GM06990 (cell line): ENCODE measurements around the gene SZT2.
"Not testable (repeated sequence)": the region's sequence is repeated elsewhere in the genome, so short reads cannot be mapped to it uniquely, and the experiment has no call there.

Source experiments
- DNase-seq: peaks from one replicate; pipeline ENCODE4 v3.0.0-alpha.2; 2011; ENCODE audit not compliant: insufficient read length; ENCODE audit errors: extremely low read depth
- H3K27me3 ChIP-seq: replicated peaks from 2 replicates; pipeline ENCODE4 v1.6.0; 2011; ENCODE audit warnings: low read length; ENCODE audit not compliant: control insufficient read depth, insufficient read depth
- H3K36me3 ChIP-seq: 2 replicates; pipeline ENCODE4 v1.5.1; 2011; ENCODE audit warnings: low read length; ENCODE audit not compliant: control insufficient read depth, insufficient read depth
- H3K4me3 ChIP-seq: replicated peaks from 2 replicates; pipeline ENCODE4 v1.5.1; 2011; ENCODE audit warnings: low read depth, mild to moderate bottlenecking, control low read depth, low read length
- CTCF ChIP-seq: IDR thresholded peaks from 2 replicates; pipeline ENCODE4 v1.5.1; 2011; ENCODE audit warnings: low read length, control low read depth, mild to moderate bottlenecking, inconsistent platforms; ENCODE audit not compliant: insufficient read depth, poor library complexity, severe bottlenecking

SZT2 gene

GRCh38 chr1:43468414-43468813, 78.7 kb downstream of the SZT2 start:
- H3K4me3 ChIP-seq = no peak overlapping the region
- DNase-seq = no peak
- TF ChIP-seq CTCF = no peak
- no peaks in the 10 kb centered on the region; the same call in 1 of the 2 replicates for H3K27me3 ChIP-seq
- no peaks in the 10 kb centered on the region for H3K36me3 ChIP-seq

GRCh38 chr1:43469932-43470331, 80.2 kb downstream of the SZT2 start:
- Histone ChIP-seq H3K27me3 (no peaks in the 10 kb centered on the region; the same call in 1 of the 2 replicates), H3K4me3 (no peak overlapping the region), H3K36me3 (no peaks in the 10 kb centered on the region)
- no peak for DNase-seq
- no peak for TF ChIP-seq CTCF

DNA sequence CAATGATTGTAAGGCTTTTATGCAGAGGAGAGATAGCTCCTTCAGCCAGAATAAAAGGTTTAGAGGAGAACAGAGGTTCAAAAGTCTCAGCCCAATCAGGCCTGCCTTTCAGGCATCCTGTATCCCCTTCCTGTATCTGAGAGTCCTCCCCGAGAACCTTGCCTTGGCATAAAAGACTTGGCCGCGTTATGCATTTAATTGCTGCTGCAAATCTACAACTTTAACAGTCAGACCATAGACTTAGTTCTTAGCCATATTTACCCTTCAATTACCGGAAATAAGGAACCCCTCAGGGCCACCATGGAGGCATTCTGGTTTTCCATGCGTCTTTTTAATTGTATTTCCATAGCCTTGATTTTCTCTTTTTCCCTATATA, 82.4 kb downstream of the SZT2 start:
- TF ChIP-seq CTCF = no peak
- Histone ChIP-seq H3K4me3 (no peak overlapping the region), H3K36me3 (no peaks in the 10 kb centered on the region), H3K27me3 (no peaks in the 10 kb centered on the region; the same call in 1 of the 2 replicates)
- no peak for DNase-seq

- not testable (repeated sequence) for H3K4me3 ChIP-seq, H3K36me3 ChIP-seq, DNase-seq, H3K27me3 ChIP-seq
Measured at GRCh38 chr1:43472463-43473151, 82.9 kb downstream of the SZT2 start.

DNA sequence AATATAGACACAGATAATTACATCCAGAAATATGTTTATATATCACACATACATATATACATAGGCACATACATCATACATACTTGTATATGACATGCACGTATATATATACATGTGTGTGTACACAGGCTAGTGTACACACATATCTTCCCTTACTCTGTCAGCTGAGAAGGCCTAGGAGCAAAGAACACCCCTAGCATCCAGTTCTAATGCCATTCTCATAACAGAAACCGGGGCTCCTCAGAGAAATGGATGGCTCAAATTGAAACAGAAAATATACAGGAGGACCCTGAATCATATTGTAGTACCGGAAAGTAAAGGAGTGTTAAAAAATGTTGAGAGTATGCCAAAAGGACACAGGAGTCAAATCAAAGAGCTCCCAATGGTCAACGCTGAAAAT, 83.8 kb downstream of the SZT2 start:
- Histone ChIP-seq H3K36me3 (no peaks in the 10 kb centered on the region), H3K27me3 (no peaks in the 10 kb centered on the region; the same call in 1 of the 2 replicates), H3K4me3 (no peak overlapping the region)
- TF ChIP-seq CTCF = no peak
- DNase-seq = no peak

- not testable (repeated sequence) for H3K27me3 ChIP-seq, H3K4me3 ChIP-seq, DNase-seq, H3K36me3 ChIP-seq
Measured at GRCh38 chr1:43475611-43476401, 86.1 kb downstream of the SZT2 start.
